OCI-LY3 (cell line): ENCODE measurements around the gene MTUS2.

ENCODE experiments used
- CTCF ChIP-seq: fragments of 200-600, 300-600 bp; sonication (generic); IDR thresholded peaks from 2 replicates; pipeline ENCODE4 v1.5.1; 2014; ENCODE audit warnings: antibody characterized with exemption, low read length, low read depth
- EZH2phosphoT487 ChIP-seq: fragments of 200-600 bp; shearing (Covaris generic); IDR thresholded peaks from 2 replicates; pipeline ENCODE4 v1.6.1; 2018; ENCODE audit warnings: antibody characterized with exemption, mixed run types, low read depth

GRCh38 chr13:29436291-29436690 is 616.2 kb downstream of the MTUS2 start:
- TF ChIP-seq CTCF (no peak), EZH2phosphoT487 (no peak)
